ENCODE data around the gene NAPSA.
"Not testable (repeated sequence)": the region's sequence is repeated elsewhere in the genome, so short reads cannot be mapped to it uniquely, and the experiment has no call there.

NAPSA gene

GRCh38 chr19:50331221-50331993 is 34.0 kb downstream of the NAPSA start:
- no peak for DNase-seq (ENCODE audit: low read depth in 2 of 2)

GRCh38 chr19:50330365-50331078 is 34.9 kb downstream of the NAPSA start:
- DNase-seq (ENCODE audit: low read depth in 2 of 2) = peak; percentile 82 to 84

- DNase-seq (ENCODE audit: low read depth in 2 of 2) = not testable (repeated sequence)
Measured at GRCh38 chr19:50329926-50330294, 35.5 kb downstream of the NAPSA start.

- peak; percentile 97 to 99 for DNase-seq (ENCODE audit: low read depth in 2 of 2)
Measured at GRCh38 chr19:50329146-50329925, 36.1 kb downstream of the NAPSA start, which contains the start of gene KCNC3. KCNC3 (minus strand) TSS chr19:50329377; CDS start chr19:50329082, 295 bp downstream.

- no peak for DNase-seq (ENCODE audit: low read depth in 2 of 2)
Measured at GRCh38 chr19:50328873-50329145, 36.6 kb downstream of the NAPSA start.

DNA sequence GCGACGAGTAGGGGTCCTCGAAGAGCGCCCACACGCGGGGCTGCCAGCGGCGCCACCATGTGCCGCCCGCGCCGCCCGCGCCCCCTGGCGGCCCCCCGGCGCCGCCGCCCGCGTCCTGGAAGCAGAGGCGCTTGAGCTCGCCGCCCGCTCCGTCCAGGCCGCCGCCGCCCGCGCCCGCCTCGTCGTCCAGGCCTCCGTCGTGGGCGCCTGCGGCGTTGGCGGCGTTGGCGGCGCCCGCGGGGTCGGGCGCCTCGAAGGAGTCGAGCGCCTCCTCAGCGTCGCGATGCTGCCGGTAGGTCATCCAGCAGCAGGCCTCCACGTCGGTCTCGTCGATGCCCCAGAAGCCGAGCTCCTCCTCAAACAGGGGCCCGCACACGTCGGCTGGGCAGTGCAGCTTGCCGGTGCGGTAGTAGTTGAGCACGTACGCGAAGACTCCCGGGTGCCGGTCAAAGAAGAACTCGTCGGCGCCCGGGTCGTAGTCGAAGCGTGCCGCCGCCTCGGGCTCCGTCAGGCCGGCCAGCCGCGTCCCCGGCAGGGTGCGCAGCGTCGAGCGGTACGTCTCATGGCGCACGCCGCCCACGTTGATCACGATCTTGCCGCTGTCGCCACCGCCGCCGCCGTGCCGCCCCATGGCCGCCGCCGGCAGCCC is 37.1 kb downstream of the NAPSA start:
- peak in 1 of 2 donors; percentile 38 for DNase-seq (ENCODE audit: low read depth in 2 of 2)

DNA sequence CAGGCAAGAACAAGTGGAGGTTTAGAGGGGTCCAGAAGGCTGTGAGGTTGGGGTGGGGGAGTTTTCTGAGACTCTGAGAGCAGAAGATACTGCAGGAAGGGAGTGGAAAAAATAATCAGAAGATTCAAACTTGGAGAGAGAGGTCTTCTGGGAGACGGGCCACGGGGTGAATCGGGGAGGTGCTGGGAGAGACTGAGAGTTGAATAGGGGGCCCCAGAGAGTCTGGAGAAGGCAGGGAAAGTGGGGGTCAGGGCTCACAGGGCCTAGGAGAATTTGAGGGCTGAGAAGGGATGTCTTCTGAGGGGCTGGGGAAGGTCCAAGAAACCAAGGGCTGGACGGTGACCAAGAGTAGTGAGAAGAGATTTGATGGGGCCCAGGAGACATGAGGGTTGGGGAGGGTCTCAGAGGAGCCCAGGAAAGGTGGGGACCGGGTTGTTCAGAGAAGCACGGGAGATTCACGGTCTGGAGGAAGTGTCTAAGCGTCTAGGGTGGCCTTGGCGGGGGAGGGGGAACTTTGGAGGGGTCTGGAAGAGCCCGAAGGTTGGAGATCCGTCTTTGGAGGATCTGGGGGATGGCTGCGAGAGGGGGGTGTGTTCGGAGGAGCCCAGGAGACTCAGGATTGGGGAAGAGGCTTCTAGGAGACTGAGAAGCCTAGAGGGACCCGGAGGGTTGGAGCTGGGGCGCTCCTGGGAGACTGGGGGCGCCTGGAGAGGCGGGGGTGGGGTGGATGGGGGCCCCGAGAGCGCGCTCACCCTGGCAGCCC is 37.8 kb downstream of the NAPSA start:
- no peak for DNase-seq (ENCODE audit: low read depth in 2 of 2)

DNA sequence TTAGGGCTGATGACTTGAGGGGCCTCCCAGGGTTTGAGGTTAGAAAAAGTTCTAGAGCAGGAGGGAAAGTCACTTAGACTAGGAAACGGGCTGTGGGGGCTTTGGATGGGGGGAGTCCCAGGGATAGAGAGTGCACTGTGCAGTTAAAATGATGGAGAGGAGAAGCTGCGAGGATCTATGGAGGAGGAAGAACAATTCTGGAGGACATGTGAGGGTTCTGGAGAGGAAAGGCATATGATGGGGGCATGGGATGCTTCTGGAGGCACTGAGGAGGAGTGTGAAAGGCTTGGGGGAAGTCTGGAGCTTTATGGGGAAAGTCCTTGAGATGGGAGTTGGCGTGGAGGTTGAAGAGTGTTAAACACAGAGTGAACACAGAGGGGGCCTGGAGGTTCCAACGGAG is 38.4 kb downstream of the NAPSA start:
- DNase-seq (ENCODE audit: low read depth in 2 of 2) = no peak

- DNase-seq (ENCODE audit: low read depth in 2 of 2) = no peak
Measured at GRCh38 chr19:50326101-50326664, 39.3 kb downstream of the NAPSA start.

GRCh38 chr19:50325310-50326100 is 39.9 kb downstream of the NAPSA start:
- peak; percentile 58 to 67 for DNase-seq (ENCODE audit: low read depth in 2 of 2)

- no peak for DNase-seq (ENCODE audit: low read depth in 2 of 2)
Measured at GRCh38 chr19:50324331-50324730, 41.1 kb downstream of the NAPSA start.

DNA sequence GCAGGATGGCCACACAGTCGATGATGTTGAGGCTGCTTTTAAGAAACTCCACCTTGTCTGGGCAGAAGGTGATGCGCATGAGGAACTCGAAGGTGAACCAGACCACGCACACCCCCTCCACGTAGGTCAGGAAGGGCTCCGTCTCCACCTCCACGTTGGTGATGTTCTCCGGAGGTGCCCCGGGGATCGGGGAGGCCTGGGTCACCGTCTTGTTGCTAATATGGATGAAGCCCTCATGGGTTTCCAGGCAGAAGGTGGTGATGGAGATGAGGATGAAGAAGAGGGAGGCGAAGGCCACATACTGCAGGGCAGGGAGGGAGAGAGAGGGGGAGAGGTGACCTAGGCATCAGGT is 41.7 kb downstream of the NAPSA start:
- no peak for DNase-seq (ENCODE audit: low read depth in 2 of 2)

DNA sequence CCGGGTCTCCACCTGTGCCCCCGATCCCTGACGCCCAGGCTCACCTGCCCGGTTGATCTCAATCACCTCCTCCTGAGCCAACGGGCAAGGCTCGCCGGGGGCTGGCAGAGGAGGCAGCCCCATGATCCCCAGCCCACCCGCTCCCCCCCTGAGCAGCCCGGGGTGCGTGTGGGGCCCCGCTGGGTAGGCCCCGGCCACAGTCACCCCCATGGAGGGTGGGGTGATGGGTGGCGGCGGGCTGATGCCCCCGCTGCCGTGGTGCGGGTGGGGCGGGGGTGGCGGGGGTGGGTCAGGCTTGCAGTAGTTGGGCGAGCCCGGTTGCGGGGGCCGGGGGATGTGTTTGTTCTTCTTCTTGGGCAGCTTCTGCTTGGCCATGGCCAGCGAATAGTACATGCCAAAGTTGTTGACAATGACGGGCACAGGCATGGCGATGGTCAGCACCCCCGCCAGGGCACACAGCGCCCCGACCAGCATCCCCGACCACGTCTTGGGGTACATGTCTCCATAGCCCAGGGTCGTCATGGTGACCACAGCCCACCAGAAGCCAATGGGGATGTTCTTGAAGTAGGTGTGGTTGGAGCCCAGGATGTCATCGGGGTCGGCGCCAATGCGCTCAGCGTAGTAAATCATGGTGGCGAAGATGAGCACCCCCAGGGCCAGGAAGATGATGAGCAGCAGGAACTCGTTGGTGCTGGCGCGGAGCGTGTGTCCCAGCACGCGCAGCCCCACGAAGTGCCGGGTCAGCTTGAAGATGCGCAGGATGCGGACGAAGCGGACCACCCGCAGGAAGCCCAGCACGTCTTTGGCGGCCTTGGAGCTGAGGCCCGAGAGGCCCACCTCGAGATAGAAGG is 42.3 kb downstream of the NAPSA start:
- DNase-seq (ENCODE audit: low read depth in 2 of 2) = no peak

DNA sequence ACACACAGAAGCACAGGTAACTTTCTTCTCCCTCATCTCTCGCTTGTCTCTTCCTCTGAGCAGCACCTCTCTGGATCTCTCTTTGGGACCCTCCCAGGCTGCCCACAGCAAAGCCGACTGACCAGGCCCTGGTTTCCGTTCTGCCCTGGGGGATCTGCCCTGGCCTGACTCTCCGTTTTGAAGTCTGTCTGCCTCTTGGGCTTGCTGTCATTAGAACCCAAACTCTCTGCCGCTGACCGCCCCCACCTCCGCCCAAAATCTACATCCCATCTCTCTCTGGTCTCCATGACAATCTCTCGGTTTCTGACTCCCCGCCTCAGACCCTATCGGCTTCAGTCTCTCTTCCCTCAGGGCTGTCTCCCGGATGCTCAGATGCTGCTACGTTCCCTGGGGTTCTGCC is 43.2 kb downstream of the NAPSA start:
- no peak for DNase-seq (ENCODE audit: low read depth in 2 of 2)

- DNase-seq (ENCODE audit: low read depth in 2 of 2) = no peak
Measured at GRCh38 chr19:50321831-50322230, 43.6 kb downstream of the NAPSA start.

DNA sequence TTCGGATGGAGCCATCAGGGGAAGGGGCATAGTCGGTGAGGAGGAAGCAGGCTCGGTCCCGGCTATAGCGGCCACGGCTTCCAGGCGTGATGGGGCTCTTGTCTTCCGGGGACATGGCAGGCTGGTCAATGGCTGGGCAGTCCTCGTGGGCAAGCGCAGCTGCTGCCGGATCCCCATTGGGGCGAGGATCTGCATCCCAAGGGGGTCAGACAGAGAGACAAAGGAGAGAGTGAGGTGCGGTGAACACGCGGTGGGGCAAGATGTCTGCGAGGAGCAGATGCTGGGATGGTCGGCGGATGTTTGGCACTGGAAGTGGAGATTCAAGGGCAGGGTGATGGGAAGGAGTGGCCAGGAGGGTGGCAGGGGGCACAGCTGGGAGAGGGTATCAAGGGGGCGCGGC is 44.8 kb downstream of the NAPSA start:
- no peak for DNase-seq (ENCODE audit: low read depth in 2 of 2)

- no peak for DNase-seq (ENCODE audit: low read depth in 2 of 2)
Measured at GRCh38 chr19:50320051-50320450, 45.4 kb downstream of the NAPSA start.

DNA sequence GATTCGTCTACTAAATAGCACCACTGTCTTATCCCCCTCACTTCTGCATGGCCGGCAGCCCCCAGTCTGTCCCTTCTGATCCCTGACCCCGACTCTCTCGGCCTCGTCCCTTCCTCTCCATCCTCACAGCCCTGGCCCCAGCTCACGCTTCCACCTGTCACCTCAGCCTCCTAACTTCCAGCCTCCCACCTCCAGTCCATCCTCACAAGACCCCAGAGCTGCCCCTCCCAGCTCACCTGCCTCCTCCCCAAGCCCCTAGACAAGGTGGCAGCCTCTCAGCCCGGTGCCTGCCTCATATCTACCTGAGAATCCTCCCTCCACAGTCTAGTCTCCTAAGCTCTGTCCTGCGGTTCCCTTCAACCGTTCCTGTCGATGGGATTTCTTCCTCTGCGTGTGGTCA is 46.3 kb downstream of the NAPSA start:
- DNase-seq (ENCODE audit: low read depth in 2 of 2) = no peak

- DNase-seq (ENCODE audit: low read depth in 2 of 2) = no peak
Measured at GRCh38 chr19:50318438-50318837, 47.0 kb downstream of the NAPSA start.

All from stimulated activated CD4-positive, alpha-beta T cell treated with anti-CD3 and anti-CD28 coated beads, Interleukin-4, amount 100 ng/mL, for 48 hours (primary cell).